Endothelial cell of umbilical vein (primary cell): Measurements from ENCODE around the gene ARHGAP15. TPM values are rescaled to one million over a fixed set of nuclear protein-coding genes. Genes with fewer than 3 reads are reported as not detected.

Source experiments
- BruUV-seq: library from RNA; stranded (reverse); fragments of 400-500 nt; replicated peaks from 2 replicates; lab custom pipeline; 2021; lab: Mats Ljungman, UMichigan
- CTCF ChIA-PET: fragments of 300-600, 350-600 bp; sonication (Branson Sonifier 250); formaldehyde crosslinking; loops from one replicate; lab custom pipeline; 2021; ENCODE audit warnings: antibody characterized with exemption, inconsistent platforms; lab: Charles Lee
- POLR2A ChIA-PET: fragments of 300-600, 350-600 bp; sonication (Branson Sonifier 250); formaldehyde crosslinking; loops from one replicate; lab custom pipeline; 2021; ENCODE audit warnings: antibody characterized with exemption, inconsistent platforms; lab: Charles Lee
- DNase-seq: peaks from one replicate; pipeline ENCODE4 v3.0.0-alpha.2; 2011; ENCODE audit warnings: low read depth, low spot score
- FAIRE-seq: peaks from 2 replicates; lab custom pipeline; 2011; peaks lifted over from hg19 to GRCh38; lab: Jason Lieb, UNC
- H2AFZ ChIP-seq: 2 replicates; pipeline ENCODE4 v1.6.0; 2012; ENCODE audit warnings: low read depth, low read length, control low read depth, inconsistent platforms
- H3K27ac ChIP-seq: 2 replicates; pipeline ENCODE4 v1.5.1; 2011; ENCODE audit warnings: low read depth, mild to moderate bottlenecking, control low read depth, low read length, moderate library complexity; ENCODE audit not compliant: insufficient read depth
- H3K27me3 ChIP-seq, 2 experiments: 2 replicates each; pipeline versions ENCODE4 v1.6.0 to v1.6.1; 2011; ENCODE audit warnings: low read length in 2 of 2, mixed read lengths in 1 of 2; ENCODE audit not compliant: control insufficient read depth in 2 of 2, insufficient read depth in 2 of 2
- H3K36me3 ChIP-seq, 2 experiments: 2 replicates in 1 of 2; 3 replicates in 1 of 2; pipeline ENCODE4 v1.5.1; 2011; ENCODE audit warnings: low read length in 2 of 2, mild to moderate bottlenecking in 1 of 2, moderate library complexity in 1 of 2; ENCODE audit not compliant: control insufficient read depth in 2 of 2, insufficient read depth in 2 of 2; ENCODE audit errors: extremely low read depth in 1 of 2
- H3K4me1 ChIP-seq: 3 replicates; pipeline ENCODE4 v1.5.1; 2011; ENCODE audit warnings: mild to moderate bottlenecking, low read length; ENCODE audit not compliant: control insufficient read depth, insufficient read depth; ENCODE audit errors: extremely low read depth
- H3K4me2 ChIP-seq: 2 replicates; pipeline ENCODE4 v1.6.1; 2011; ENCODE audit warnings: low read length, control low read depth, mixed read lengths; ENCODE audit not compliant: insufficient read depth
- H3K4me3 ChIP-seq, 3 experiments: fragments of 200-600 bp in 1 of 3; sonication (generic), shearing (Covaris generic) in 1 of 3; replicated peaks in 1 of 3; 2 replicates each; pipeline ENCODE4 v1.5.1; 2011 to 2016; ENCODE audit warnings: control low read depth in 3 of 3, low read length in 3 of 3, mild to moderate bottlenecking in 2 of 3, inconsistent platforms in 1 of 3, low read depth in 1 of 3, moderate library complexity in 1 of 3; ENCODE audit not compliant: insufficient read depth in 1 of 3
- H3K79me2 ChIP-seq: 2 replicates; pipeline ENCODE4 v1.6.0; 2012; ENCODE audit warnings: low read length, inconsistent platforms; ENCODE audit not compliant: control insufficient read depth, insufficient read depth
- H3K9ac ChIP-seq: replicated peaks from 2 replicates; pipeline ENCODE3; 2011; ENCODE audit warnings: low read length, control low read depth; ENCODE audit not compliant: insufficient read depth; ENCODE audit errors: extremely low read depth
- H3K9me1 ChIP-seq: replicated peaks from 3 replicates; pipeline ENCODE4 v1.6.0; 2011; ENCODE audit warnings: mild to moderate bottlenecking, low read length; ENCODE audit not compliant: control insufficient read depth, insufficient read depth; ENCODE audit errors: extremely low read depth
- H3K9me3 ChIP-seq: replicated peaks from 2 replicates; pipeline ENCODE4 v1.5.1; 2012; ENCODE audit warnings: low read length, inconsistent platforms; ENCODE audit not compliant: control insufficient read depth, insufficient read depth
- H4K20me1 ChIP-seq: replicated peaks from 2 replicates; pipeline ENCODE3; 2011; ENCODE audit warnings: mild to moderate bottlenecking, low read length; ENCODE audit not compliant: control insufficient read depth, insufficient read depth; ENCODE audit errors: extremely low read depth
- EZH2 ChIP-seq: IDR thresholded peaks from 2 replicates; pipeline ENCODE4 v1.6.1; 2012; ENCODE audit warnings: borderline replicate concordance, low read depth, mild to moderate bottlenecking, moderate library complexity, low read length, inconsistent platforms; ENCODE audit not compliant: severe bottlenecking
- FOS ChIP-seq: IDR thresholded peaks from 2 replicates; pipeline ENCODE4 v1.6.1; 2011; ENCODE audit warnings: mild to moderate bottlenecking, low read length, moderate library complexity, borderline replicate concordance; ENCODE audit not compliant: insufficient read depth
- GATA2 ChIP-seq: IDR thresholded peaks from 2 replicates; pipeline ENCODE4 v1.7.0; 2011; ENCODE audit warnings: low read depth, mild to moderate bottlenecking, moderate library complexity, mixed read lengths, low read length; ENCODE audit not compliant: insufficient read length, insufficient read depth
- JUN ChIP-seq: IDR thresholded peaks from 2 replicates; pipeline ENCODE4 v1.6.1; 2011; ENCODE audit warnings: borderline replicate concordance, low read depth; ENCODE audit not compliant: insufficient read length, insufficient read depth
- MYC ChIP-seq: IDR thresholded peaks from one replicate; pipeline ENCODE4 v1.6.1; 2011; ENCODE audit warnings: mild to moderate bottlenecking, low read depth, low read length
- POLR2A ChIP-seq: IDR thresholded peaks from 2 replicates; pipeline ENCODE4 v1.6.1; 2012; ENCODE audit warnings: low read depth, mild to moderate bottlenecking, control low read depth, low read length
- POLR2AphosphoS5 ChIP-seq: IDR thresholded peaks from 2 replicates; pipeline ENCODE4 v1.6.1; 2012; ENCODE audit warnings: low read depth, mild to moderate bottlenecking, control low read depth, low read length, moderate library complexity; ENCODE audit not compliant: insufficient read depth
- dilution Hi-C: fragments of 300-500 bp; cut with MboI; formaldehyde crosslinking; loops from one replicate; pipeline ENCODE4 v1.15.0; 2019; ENCODE audit warnings: low sequenced_read_pairs; ENCODE audit not compliant: extremely low pct_ligation_motif_present
- intact Hi-C: fragments of 100-400 bp; cut with micrococcal nuclease; formaldehyde crosslinking; loops from one replicate; pipeline ENCODE4 v1.10.0; 2022
- polyA plus RNA-seq, 4 experiments: library from polyadenylated mRNA; depleted of rRNA in 3 of 4; stranded (reverse) in 3 of 4; unstranded in 1 of 4; fragments of >200 nt; gene quantifications; 2 replicates each; pipeline versions ENCODE4 v1.2.1 to v1.2.3, GENCODE V29; 2011 to 2012; ENCODE audit warnings: missing spikeins in 1 of 4
- total RNA-seq: library from RNA; stranded (reverse); gene quantifications from 2 replicates; pipeline ENCODE4 v1.2.3, GENCODE V29; 2021
- TF ChIP-seq, protein P1 (sequence below), 2 donors: IDR thresholded peaks; 1 replicate in 1 of 2; 2 replicates in 1 of 2; pipeline ENCODE4 v1.5.1; 2011; ENCODE audit warnings: low read length in 2 of 2, mild to moderate bottlenecking in 2 of 2, moderate library complexity in 2 of 2, control low read depth in 1 of 2, inconsistent platforms in 1 of 2, low read depth in 1 of 2; ENCODE audit not compliant: insufficient read depth in 1 of 2; ENCODE audit errors: extremely low read depth in 1 of 2

Gene ARHGAP15
- total and polyA plus RNA-seq, 2 donors (not counting 3 experiments of a cell fraction or from before 2014, with no cell fraction given): not detected

GRCh38 chr2:143392358-143392757 lies 263.1 kb downstream of the ARHGAP15 start:
- H3K9ac ChIP-seq: no peak overlapping the region
- no peaks in the 10 kb centered on the region for H3K9me1 ChIP-seq
- no peaks in the 10 kb centered on the region for H3K36me3 ChIP-seq
- intact Hi-C loops (no loop called here), dilution Hi-C loops (no loop called here)
- H4K20me1 ChIP-seq: no peaks in the 10 kb centered on the region
- H2AFZ ChIP-seq: no peak overlapping the region
- CTCF ChIA-PET: no interaction called here
- H3K27me3 ChIP-seq: no peaks in the 10 kb centered on the region
- H3K4me3 ChIP-seq: no peak overlapping the region
- POLR2A ChIA-PET: no interaction called here
- H3K4me1 ChIP-seq: no peaks in the 10 kb centered on the region
- TF ChIP-seq POLR2A (no peak), GATA2 (no peak), POLR2AphosphoS5 (no peak), FOS (no peak), JUN (no peak), MYC (no peak), EZH2 (no peak)
- TF ChIP-seq, protein P1, sequence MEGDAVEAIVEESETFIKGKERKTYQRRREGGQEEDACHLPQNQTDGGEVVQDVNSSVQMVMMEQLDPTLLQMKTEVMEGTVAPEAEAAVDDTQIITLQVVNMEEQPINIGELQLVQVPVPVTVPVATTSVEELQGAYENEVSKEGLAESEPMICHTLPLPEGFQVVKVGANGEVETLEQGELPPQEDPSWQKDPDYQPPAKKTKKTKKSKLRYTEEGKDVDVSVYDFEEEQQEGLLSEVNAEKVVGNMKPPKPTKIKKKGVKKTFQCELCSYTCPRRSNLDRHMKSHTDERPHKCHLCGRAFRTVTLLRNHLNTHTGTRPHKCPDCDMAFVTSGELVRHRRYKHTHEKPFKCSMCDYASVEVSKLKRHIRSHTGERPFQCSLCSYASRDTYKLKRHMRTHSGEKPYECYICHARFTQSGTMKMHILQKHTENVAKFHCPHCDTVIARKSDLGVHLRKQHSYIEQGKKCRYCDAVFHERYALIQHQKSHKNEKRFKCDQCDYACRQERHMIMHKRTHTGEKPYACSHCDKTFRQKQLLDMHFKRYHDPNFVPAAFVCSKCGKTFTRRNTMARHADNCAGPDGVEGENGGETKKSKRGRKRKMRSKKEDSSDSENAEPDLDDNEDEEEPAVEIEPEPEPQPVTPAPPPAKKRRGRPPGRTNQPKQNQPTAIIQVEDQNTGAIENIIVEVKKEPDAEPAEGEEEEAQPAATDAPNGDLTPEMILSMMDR (IDR thresholded peaks at IDR 0.05; ENCODE audit: extremely low read depth in 1 of 2, insufficient read depth in 1 of 2, low read depth in 1 of 2, low read length in 2 of 2): no peak
- no peaks in the 10 kb centered on the region for H3K79me2 ChIP-seq
- FAIRE-seq (no peak), DNase-seq (no peak)
- no peaks in the 10 kb centered on the region for H3K9me3 ChIP-seq
- no peak overlapping the region for H3K27ac ChIP-seq
- no TSS peak for BruUV-seq
- H3K4me2 ChIP-seq: no peak overlapping the region
